NCI-H2081 treated with DMSO at 0.1 percent for 48 hours (cell line): ENCODE data around the gene TFIP11.

Experiments used
- DNase-seq: peaks from one replicate; lab custom pipeline; 2025; lab: John Stamatoyannopoulos, UW

TFIP11 gene

DNA sequence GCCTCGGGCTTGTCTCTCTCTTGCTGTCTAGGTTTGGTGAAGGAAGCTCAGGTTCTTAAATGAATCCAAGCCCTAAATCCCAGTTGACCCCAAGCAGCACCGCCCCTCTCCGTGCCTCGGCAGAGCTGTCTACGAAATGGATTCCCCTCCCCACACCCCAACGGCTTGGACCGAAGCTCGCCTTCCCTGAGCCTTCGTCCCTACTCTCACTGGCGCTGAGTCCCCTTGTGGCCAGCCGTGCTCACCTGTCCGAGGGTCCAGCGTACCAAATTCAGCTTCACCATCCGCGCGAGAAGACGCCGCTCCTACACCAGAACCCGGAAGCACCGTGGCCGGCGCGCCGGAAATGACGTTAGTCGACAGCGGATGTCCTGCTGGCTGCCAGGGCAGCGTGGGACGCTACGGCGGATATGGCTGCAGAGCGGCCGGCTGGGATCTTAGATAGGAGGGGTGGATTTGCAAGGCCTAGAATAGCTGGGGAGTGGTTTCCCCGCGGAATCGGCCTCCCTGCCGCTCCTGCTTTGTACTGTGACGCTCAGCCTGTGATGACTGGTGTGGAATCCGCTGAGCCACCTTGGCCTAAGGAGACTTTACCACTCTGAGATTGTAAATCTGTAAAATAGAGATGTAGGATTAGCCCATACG is at the start of gene TFIP11:
TSS of gene TFIP11 (minus strand) at position 325 of the 645 bp plus-strand sequence. CDS start 2,201 bp downstream, outside the sequence.
- peak; percentile 3 for DNase-seq

DNA sequence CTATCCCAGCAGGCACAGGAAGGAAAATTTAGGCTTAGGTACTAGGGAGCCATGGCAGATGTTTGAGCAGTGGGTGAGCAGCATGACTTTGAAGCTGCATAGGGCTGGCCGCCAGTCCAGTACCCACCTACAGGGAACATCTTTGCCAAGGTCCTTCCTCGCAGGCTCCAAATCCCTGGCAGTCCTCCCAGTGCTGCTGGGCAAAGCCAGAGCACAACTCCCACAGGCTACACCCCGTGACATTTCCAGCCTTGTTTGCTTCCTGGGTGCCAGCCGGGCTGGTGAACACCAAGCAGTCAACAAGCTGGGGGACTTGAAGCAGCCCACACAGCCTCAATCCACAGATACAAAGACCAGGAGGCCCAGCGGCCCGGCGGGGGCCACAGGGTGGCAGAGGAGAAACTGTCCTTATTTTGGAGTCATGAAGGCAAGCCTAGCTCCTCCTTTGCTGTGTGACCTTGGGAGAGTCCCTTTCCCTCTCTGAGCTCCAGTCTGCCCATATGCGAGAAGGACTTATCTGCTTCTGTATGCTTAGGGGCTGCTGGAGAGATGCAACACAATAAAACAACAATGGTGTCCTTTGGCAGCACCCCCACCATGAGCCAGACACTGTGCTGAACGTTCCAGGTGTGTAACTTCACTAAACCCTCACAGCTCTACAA is 49.6 kb upstream of the TFIP11 start:
- no peak for DNase-seq

DNA sequence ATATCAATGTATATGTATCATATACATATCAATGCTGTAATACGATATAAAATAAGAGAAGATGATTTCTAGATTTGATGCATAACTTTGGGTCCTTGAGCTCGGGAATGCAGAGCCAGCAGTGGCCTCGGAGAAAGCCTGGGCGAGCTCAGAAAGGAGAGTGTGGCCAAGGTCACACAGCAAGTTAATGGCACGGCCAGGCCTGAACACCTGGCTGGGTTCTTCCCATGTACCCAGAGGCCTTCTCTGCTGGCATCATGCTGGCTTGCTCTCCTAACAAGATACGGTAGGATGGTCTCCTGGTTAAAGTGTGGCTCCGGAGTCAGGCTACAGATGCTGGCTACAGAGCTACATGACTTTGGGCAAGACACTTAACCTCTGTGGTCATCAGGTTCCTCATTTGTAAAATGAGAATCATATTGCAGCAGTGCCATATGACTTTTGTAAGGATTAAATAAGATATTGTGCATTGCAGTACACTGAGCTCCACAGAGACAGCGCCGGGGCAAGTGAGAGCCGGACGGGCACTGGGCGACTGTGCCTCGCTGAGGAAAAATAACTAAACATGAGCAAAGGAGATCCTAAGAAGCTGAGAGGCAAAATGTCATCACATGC is 47.8 kb upstream of the TFIP11 start:
- no peak for DNase-seq

DNA sequence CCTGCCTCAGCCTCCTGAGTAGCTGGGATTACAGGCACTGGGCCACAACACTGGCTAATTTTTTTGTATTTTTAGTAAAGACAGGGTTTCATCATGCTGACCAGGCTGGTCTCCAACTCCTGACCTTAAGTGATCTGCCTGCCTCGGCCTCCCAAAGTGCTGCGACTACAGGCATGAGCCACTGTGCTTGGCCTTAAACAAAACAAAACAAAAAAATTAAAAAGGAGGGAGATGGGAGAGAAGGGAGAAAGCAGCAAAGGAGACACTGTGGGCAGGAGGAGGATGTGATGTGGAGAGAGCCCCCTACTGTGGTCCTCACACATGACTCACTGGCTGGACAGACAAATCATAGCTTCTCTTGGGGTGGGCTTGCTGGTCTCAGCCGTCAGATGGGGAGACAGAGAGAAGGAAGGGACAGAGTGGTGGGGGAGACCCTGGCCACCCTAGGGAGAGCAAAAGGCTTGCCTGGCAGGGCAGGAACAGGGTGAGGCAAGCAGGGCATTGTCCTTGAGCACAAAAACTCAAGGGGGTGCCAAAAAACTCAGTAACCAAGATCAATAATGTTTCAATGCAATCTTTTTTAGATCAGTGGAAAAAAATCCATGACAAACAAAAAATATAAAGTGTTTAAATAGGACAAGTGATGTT is 46.1 kb upstream of the TFIP11 start:
- no peak for DNase-seq

DNA sequence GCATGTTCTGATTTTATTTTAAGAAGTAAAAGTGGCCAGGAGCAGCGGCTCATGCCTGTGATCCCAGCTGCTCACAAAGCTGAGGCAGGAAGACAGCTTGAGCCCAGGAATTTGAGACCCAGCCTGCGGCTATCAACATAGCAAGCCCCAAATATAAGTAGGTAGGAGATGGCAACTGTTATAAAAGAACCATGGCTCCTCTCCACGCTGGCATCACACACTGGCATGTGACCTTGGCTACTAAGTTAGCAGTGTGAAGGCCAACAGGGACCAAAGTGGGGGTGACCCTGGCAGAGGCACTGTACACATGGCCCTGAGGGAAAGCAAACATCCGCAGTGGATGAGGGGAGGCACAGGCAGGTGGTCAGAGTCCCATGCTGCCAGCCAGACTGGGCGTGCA is 44.6 kb upstream of the TFIP11 start:
- no peak for DNase-seq

DNA sequence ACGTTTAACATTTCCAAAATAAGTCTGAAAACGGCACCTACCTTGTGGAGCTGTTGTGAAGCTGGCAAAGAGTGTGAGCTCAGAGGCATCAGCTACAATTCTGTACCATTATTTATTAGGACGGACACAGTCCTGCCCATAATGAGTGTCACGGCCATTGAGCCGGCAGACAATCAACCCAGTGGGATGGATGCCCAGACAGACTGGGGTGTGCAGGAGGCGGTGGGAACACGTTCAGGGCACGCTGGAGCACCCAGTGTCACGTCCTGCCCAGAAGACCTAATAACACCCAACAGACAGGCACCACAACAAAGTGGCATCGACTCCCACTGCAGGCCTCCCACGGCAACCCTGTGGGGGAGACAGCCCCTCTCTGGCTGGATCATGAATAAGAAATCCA is 43.2 kb upstream of the TFIP11 start:
- DNase-seq = no peak

DNA sequence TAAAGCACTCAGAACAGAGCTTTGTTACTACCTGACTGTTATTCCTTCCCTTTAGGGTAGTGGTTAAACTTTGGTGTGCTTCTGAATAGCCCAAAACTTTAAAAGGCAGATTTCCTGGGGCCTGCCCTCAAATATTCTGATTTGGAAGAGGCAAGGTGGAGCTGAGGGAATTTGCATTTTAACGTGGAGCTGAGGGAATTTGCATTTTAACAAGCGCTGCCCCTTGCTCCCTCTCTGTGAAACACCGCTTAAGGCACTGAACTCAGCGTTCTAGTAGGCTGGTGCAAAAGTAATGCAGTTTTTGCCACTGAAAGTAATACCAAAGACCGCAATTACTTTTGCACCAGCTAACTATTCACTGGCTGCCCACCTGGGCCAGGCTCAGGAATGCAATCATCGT is 42.7 kb upstream of the TFIP11 start:
- no peak for DNase-seq

DNA sequence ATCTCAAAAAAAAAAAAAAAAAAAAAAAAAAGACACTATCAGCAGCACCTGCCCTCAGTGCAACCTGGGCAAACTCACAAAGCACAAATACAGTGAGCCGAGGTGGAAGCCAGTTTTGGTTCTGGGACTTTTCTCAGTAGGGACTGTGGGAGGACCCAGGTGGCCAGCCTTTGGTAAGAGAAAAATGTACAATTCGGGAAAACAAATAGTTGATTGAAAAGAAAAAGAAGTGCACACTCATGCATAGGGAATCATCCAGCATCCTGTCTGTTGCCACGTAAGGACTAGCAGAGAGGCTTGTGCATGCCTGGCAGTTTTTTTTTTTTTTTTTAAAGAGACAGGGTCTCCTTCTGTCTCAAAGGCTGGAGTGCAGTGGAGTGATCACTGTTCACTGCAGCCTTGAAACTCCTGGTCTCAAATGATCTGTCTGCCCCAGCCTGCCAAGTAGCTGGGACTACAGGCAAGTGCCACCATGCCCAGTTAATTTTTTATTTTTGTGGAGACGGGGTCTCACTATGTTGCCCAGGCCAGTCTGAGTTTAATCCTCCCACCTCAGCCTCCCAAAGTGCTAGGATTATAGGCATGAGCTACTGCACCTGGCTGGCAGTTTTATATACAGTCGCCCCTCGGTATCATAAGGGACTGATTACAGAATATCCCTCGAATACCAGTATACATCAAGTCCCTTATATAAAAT is 40.9 kb upstream of the TFIP11 start:
- DNase-seq = no peak

DNA sequence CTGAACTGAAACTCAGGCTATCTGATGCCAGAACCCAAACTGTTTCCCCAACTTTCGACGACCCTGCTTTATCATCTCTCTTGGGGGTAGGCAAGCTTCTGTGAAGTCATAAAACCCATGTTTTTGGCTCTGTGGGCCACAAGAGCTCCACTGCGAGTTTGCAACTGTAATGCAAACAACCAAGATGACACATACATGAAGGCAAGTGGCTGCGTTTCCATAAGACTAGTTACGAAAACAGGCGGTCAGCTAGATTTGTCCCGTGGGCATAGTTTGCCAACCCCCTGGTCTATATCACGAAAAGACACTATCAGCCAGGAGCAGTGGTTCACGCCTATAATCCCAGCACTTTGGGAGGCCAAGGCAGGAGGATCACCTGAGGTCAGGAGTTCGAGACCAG is 40.2 kb upstream of the TFIP11 start:
- no peak for DNase-seq

DNA sequence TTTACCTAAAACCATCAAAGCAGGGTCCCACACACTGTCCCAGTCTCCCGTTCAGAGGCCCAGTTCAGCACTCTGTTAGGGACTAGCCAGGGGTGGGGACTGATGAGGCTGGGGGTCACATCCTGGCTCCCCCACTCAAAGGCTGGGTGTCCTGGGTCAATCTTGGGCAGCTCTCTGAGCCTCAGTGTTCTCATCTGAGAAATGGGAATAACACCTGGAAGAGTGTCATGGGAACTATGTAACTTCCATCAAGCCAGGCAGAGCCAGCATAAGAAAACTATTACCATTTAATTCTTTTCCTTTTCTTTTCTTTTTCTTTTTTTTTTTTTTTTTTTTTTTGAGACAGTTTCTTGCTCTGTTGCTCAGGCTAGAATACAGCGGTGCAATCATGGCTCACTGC is 39.3 kb upstream of the TFIP11 start:
- DNase-seq = no peak

DNA sequence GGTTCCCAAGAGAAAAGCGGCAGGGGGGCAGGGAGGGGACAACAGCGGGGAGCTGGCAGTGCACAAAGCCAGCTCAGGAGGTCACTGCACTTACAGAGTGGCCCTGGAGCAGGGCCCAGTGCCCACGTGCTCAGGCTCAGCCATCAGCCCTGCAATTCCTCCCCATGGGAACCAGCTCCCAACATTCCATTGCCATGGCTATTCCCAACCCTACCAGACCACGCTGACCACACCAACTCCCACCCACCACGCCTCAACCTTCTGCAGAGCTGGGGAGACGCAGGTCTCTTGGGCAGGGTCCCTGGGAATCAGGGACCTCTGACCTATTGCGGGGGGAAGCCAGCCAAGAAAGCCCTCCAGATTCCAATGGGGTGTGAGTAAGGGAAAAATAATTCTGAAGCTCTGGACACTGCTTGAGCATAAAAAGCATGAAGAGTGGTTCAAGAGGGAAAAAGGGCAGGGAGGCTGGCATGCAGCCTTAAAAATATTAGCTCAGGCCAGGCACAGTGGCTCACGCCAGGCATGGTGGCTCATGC is 38.3 kb upstream of the TFIP11 start:
- no peak for DNase-seq

DNA sequence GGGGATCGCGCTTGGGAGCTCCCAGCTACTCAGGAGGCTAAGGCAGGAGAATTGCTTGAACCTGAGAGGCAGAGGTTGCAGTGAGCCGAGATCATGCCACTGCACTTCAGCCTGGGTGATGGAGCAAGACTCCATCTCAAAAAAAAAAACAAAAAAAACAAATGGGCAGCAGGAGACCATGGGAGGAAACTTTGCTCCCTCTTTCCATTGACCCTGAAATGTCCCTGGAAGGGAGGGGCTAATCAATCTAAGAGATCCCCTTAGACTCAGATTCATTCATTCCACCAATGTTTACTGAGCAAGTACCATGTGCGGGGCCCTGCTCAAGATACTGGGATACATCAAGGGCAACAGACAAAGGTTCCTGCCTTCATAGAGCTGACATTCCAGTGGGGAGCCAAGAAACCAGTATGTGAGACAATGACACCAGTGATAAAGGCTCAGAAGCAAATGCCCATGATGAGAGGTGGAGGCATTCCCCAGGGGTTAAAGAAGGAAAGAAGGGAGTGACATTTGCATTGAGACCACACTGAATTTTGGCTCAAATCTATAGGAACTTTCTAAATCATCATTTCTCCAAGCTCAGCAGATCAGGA is 37.7 kb upstream of the TFIP11 start:
- no peak for DNase-seq

DNA sequence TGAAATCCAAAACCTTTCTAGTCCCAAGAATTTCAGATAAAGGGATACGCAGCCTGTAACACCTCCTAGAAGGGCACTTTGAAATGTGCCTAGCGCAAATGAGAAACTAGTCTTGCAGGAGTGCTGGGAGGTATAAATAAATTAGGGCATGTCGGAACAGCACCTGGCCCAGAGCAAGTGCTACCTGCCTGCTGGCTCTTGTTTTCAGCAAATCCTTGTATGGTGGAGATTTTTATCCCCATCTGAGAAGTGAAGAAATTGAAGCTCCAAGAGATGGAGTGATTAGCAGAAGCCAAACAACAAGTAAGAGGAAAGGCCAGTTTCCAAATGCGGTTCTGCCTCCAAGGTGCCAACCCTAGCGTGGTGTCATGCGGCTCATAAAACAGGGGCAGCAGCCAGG is 36.7 kb upstream of the TFIP11 start:
- DNase-seq = no peak

DNA sequence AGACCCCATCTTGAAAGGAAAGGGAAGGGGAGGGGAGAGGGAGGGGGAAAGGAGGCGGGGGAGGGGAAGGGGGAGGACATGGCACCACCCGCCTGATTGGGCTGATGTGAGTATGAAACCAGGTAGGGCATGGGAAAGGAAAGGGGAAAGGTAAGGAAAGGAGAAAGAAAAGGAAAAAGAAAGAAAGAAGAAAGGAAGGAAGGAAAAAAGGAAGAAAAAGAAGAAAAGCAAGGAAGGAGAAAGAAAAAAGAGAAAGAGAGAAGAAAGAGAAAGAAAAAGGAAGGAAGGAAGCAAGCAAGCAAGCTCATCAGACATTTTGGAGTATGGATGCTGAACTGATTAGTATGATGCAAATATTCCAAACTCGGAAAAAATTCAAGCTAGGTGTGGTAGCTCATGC is 36.0 kb upstream of the TFIP11 start:
- DNase-seq = no peak

DNA sequence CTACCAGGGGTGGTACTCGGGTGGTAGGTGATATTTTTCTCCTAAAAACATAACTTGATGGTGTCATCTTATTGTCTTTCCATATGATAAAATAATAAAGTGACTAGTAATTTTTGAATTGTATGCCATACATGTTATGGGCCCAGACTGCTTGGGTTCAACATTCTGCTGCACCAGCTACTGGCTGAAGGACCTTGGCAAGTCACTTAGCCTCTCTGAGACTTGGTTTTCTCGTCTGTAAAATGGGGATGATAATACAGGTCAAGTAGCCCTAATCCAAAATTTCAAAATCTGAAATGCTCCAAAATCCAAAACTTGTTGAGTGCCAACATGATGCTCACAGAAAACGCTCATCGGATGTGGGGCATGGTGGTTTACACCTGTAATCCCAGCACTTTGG is 35.6 kb upstream of the TFIP11 start:
- DNase-seq = no peak

DNA sequence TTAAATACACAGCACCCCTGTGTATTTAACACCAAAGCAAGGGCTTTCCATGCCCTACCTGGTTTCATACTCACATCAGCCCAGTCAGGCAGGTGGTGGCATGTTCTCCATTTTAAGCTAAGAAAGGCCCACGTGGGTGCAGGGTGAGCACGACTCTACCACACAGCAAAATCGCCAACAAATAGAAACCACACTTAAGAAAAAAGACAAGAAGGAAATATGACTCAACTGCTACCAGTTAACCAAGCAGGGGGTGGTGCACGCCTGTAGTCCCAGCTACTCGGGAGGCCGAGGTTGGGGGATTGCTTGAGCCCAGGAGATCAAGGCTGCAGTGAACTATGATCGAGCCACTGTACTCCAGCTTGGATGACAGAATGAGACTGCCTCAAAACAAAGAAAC is 35.2 kb upstream of the TFIP11 start:
- no peak for DNase-seq

DNA sequence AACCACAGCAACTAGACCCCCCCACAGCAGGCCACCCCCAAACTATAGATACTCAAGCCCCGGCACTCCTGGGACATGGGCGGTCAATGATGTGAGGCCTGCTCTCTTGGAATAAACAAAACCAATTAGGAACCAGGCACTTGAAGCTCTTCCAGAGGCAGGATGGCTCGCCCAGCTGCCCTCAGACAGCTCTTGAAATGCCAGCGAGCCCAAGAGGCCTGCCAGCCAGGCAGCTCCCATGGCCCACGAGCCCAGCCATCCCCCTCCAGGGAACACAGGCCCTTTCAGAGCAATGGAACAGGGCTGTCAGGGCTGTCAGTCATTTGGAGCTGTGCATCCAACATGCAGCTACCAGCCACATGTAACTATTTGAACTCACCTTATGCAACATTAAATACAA is 34.0 kb upstream of the TFIP11 start:
- no peak for DNase-seq

DNA sequence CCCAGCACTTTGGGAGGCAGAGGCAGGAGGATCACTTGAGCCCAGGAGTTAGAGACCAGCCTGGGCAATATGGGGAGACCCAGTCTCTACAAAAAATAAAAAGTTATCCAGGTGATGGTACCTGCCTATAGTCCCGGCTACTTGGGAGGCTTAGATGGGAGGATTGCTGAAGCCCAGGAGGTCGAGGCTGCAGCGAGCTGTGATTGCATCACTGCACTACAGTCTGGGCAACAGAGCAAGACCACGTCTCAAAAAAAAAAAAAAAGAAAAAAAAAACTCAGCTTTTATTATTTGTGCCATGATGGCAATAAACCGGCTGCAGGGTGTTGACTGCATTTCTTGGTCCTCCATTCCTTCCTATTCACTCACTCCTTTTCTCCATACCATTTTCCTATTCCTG is 33.6 kb upstream of the TFIP11 start:
- no peak for DNase-seq

DNA sequence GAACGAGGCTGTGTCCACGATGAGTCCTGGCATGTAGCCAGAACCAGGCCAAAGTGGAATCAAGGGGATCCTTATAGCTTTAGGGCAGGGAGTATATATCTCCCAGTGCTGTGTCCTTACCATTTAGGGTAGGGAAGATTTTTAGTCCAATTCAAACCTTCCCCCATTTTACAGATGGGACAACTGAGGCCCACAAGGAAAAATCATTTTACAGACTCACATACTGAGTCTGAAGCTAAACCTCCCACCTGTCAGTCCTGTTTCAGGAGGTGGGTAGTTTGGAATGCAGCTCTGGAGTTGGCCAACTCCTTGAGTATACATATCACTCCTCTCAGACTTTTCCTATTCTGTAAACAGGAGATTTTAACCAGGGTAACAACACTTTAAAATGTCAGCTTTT is 33.1 kb upstream of the TFIP11 start:
- DNase-seq = no peak

DNA sequence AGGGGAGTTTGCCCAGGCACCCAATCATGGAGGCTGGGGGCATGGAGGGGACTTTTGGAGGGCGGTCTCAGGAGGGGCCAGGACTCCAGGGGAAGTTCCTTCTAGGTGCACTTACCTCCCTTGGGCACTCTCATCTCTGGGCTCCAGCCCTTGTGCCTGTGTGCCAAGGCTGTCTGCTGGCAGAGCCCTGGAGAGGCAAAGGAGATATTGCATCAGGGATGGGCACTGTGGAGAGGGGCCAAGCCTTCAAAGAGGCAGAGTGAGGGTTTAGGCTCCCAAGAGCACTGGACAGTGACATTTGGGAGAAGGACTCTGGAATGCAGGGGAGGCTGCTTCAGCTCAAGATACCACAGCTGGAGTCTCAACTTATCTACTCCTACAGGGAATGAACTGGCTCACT is 32.2 kb upstream of the TFIP11 start:
- DNase-seq = no peak

DNA sequence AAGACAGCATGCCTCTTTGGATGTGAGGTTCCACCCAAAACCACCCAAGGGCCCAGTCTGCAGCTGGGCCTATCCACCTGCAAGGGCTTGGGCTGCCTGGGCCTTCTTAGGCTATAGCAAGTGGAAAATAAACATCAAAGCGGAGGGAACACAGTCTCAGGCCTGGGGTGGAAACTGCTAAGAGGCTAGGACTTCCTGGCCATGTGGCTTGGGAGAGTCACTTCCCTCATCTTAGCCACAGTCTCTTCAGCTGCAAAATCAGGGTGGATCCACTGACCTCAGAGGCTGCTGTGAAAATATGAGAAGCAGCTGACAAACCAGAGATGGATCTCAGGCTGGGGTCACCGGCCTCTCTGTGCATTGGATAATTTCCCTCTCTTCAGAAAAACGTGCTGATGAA is 30.6 kb upstream of the TFIP11 start:
- DNase-seq = no peak
